ENCODE results near the gene SMAD6.

SMAD6 gene

DNA sequence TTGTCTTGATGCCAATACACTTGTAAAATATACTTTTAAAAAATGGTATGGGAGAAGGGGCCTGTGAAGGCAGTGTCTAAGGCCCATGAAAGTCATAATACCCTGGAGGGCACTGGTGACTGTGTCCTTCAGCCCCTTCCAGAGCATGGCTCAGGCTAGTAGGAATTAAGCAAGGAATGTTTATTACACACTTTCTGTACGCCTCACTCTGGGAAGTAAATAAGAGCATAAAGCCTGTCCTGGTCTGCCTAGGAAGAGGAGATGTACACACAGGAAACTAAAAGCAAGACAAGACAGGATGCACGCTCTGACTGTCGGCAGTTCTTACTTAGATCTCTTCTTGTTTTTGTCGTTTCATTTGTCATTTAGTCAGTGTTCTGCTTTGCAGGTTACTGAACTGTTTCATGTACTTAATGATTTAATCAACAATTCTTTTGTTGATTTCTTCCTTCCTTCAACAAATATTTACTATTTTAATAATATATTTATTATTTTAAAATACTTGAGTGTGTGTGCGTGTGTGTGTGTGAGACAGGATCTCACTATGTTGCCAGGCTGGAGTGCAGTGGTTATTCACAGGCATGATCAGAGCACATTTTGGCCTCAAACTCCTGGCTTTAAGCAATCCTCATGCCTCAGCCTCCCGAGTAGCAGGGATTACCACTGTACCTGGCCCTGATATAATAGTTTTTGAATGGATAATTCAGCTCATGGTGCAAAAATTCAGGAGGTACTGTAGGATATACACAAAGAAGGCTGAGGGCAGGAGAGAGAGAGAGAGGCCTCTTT lies 9.0 kb upstream of the SMAD6 start:
- TF ChIP-seq, protein P1, sequence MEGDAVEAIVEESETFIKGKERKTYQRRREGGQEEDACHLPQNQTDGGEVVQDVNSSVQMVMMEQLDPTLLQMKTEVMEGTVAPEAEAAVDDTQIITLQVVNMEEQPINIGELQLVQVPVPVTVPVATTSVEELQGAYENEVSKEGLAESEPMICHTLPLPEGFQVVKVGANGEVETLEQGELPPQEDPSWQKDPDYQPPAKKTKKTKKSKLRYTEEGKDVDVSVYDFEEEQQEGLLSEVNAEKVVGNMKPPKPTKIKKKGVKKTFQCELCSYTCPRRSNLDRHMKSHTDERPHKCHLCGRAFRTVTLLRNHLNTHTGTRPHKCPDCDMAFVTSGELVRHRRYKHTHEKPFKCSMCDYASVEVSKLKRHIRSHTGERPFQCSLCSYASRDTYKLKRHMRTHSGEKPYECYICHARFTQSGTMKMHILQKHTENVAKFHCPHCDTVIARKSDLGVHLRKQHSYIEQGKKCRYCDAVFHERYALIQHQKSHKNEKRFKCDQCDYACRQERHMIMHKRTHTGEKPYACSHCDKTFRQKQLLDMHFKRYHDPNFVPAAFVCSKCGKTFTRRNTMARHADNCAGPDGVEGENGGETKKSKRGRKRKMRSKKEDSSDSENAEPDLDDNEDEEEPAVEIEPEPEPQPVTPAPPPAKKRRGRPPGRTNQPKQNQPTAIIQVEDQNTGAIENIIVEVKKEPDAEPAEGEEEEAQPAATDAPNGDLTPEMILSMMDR (IDR thresholded peaks at IDR 0.05; ENCODE audit: low read depth, low read length) = no peak
- Histone ChIP-seq H3K36me3 (no peaks in the 10 kb centered on the region), H3K9me3 (ENCODE audit: severe bottlenecking) (no peaks in the 10 kb centered on the region), H3K27ac (no peak overlapping the region), H3K4me3 (ENCODE audit: low read depth, low read length) (no peak overlapping the region), H3K27me3 (ENCODE audit: insufficient read depth, low read depth, severe bottlenecking) (no peaks in the 10 kb centered on the region)
- DNase-seq = no peak

- TF ChIP-seq, protein P1 (IDR thresholded peaks at IDR 0.05; ENCODE audit: low read depth, low read length) = no peak
- no peaks in the 10 kb centered on the region for H3K36me3 ChIP-seq
- no peak overlapping the region for H3K4me3 ChIP-seq (ENCODE audit: low read depth, low read length)
- H3K9me3 ChIP-seq (ENCODE audit: severe bottlenecking) = no peaks in the 10 kb centered on the region
- no peaks in the 10 kb centered on the region for H3K27me3 ChIP-seq (ENCODE audit: insufficient read depth, low read depth, severe bottlenecking)
- H3K27ac ChIP-seq = no peak overlapping the region
- no peak for DNase-seq
Measured at GRCh38 chr15:66696770-66697169, 5.3 kb upstream of the SMAD6 start.

GRCh38 chr15:66698318-66698961 lies 3.6 kb upstream of the SMAD6 start:
- Histone ChIP-seq H3K27ac (no peak overlapping the region), H3K9me3 (ENCODE audit: severe bottlenecking) (no peaks in the 10 kb centered on the region), H3K4me3 (ENCODE audit: low read depth, low read length) (no peak overlapping the region), H3K27me3 (ENCODE audit: insufficient read depth, low read depth, severe bottlenecking) (no peaks in the 10 kb centered on the region), H3K36me3 (no peaks in the 10 kb centered on the region)
- TF ChIP-seq, protein P1 (IDR thresholded peaks at IDR 0.05; ENCODE audit: low read depth, low read length) = peak; percentile 96
- DNase-seq = peak; percentile 90

DNA sequence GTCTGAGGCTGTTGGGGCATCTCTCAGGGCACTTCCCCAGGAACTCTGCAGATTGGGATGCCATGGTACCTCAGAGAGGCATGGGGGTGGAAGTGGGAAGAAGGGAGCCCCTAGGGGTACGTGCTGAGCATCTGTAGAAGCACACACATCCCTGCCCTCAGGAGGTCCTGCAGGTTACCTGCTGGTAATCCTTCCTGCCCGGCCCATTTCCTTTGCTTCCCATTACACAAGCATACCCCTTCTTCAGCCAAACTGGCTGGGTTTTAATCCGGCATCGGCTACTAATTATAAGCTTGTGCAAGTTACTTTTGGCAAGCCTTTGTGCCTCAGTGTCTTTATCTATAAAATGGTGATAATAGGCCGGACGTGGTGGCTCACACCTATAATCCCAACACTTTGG lies 3.1 kb upstream of the SMAD6 start:
- no peaks in the 10 kb centered on the region for H3K27me3 ChIP-seq (ENCODE audit: insufficient read depth, low read depth, severe bottlenecking)
- DNase-seq = no peak
- H3K4me3 ChIP-seq (ENCODE audit: low read depth, low read length) = no peak overlapping the region
- H3K36me3 ChIP-seq = no peaks in the 10 kb centered on the region
- H3K9me3 ChIP-seq (ENCODE audit: severe bottlenecking) = no peaks in the 10 kb centered on the region
- TF ChIP-seq, protein P1 (IDR thresholded peaks at IDR 0.05; ENCODE audit: low read depth, low read length) = no peak
- H3K27ac ChIP-seq = no peak overlapping the region

DNA sequence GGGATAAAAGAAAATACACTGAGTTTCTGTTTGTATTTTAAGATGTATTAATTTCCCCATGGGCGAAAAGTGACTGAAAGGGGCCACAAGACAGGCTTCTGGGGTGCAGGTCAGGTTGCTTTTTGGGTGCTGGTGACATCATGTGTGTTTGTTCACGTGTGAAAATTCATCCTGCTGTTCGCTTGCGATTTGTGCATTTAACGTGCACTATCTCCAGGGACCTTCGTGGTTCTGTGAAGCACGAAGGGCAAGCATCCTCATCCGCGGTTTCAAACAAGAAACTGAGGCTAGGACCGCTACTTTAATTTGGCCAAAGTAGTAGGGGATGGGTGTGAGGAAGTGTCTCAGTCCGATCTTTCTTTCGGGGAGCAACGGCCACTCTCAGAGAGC lies 1.6 kb upstream of the SMAD6 start:
- H3K27ac ChIP-seq = peak overlapping the region; percentile 64
- H3K27me3 ChIP-seq (ENCODE audit: insufficient read depth, low read depth, severe bottlenecking) = no peaks in the 10 kb centered on the region
- H3K4me3 ChIP-seq (ENCODE audit: low read depth, low read length) = peak overlapping the region; percentile 48
- TF ChIP-seq, protein P1 (IDR thresholded peaks at IDR 0.05; ENCODE audit: low read depth, low read length) = no peak
- no peak for DNase-seq
- no peaks in the 10 kb centered on the region for H3K9me3 ChIP-seq (ENCODE audit: severe bottlenecking)
- no peaks in the 10 kb centered on the region for H3K36me3 ChIP-seq
